PC-3 (cell line): ENCODE data around the gene ARHGAP8. TPM values are rescaled to one million over a fixed set of nuclear protein-coding genes. Genes with fewer than 3 reads are reported as not detected.

Source experiments
- ATAC-seq: fragments of 200-7000 bp; cut with Tn5 transposase; 2 replicates; pipeline ENCODE4 v1.9.1; 2020; ENCODE audit warnings: mild to moderate bottlenecking, moderate library complexity
- BruUV-seq: library from RNA; stranded (reverse); fragments of 400-500 nt; replicated peaks from 2 replicates; lab custom pipeline; 2021; lab: Mats Ljungman, UMichigan
- CTCF ChIA-PET: fragments of 300-600 bp; sonication (Branson Sonifier 250); formaldehyde crosslinking; loops from one replicate; lab custom pipeline; 2022; ENCODE audit warnings: antibody characterized with exemption; lab: Charles Lee
- POLR2A ChIA-PET: fragments of 300-600 bp; sonication (Branson Sonifier 250); formaldehyde crosslinking; loops from one replicate; lab custom pipeline; 2022; ENCODE audit warnings: antibody characterized with exemption; ENCODE audit not compliant: unreplicated experiment; lab: Charles Lee
- DNase-seq: peaks from one replicate; pipeline ENCODE4 v3.0.0-alpha.2; 2015
- H2AFZ ChIP-seq: fragments of 300-600 bp; sonication (generic); 2 replicates; pipeline ENCODE4 v1.6.0; 2016; ENCODE audit warnings: antibody characterized with exemption, low read length
- H3F3A ChIP-seq: fragments of 300-600 bp; sonication (generic); one replicate; pipeline ENCODE4 v1.6.0; 2017; ENCODE audit warnings: antibody characterized with exemption, low read length, control low read depth, mild to moderate bottlenecking; ENCODE audit not compliant: unreplicated experiment
- H3K27ac ChIP-seq: fragments of 300-600 bp; sonication (generic); 2 replicates; pipeline ENCODE4 v1.5.1; 2016; ENCODE audit warnings: mild to moderate bottlenecking, low read length
- H3K27me3 ChIP-seq: fragments of 300-600 bp; sonication (generic); 2 replicates; pipeline ENCODE4 v1.6.1; 2016; ENCODE audit warnings: low read length, mixed read lengths
- H3K36me3 ChIP-seq: fragments of 300-600 bp; sonication (generic); 2 replicates; pipeline ENCODE4 v1.6.1; 2016; ENCODE audit warnings: low read depth, mixed run types, low read length, mixed read lengths
- H3K4me1 ChIP-seq: fragments of 300-600 bp; sonication (generic); 2 replicates; pipeline ENCODE4 v1.5.1; 2016; ENCODE audit warnings: low read length; ENCODE audit not compliant: insufficient read depth
- H3K4me2 ChIP-seq: fragments of 300-600 bp; sonication (generic); 2 replicates; pipeline ENCODE4 v1.6.0; 2016; ENCODE audit warnings: low read length
- H3K4me3 ChIP-seq: fragments of 300-600 bp; sonication (generic); 2 replicates; pipeline ENCODE4 v1.5.1; 2016; ENCODE audit warnings: mild to moderate bottlenecking, low read length, mixed read lengths
- H3K79me2 ChIP-seq: fragments of 300-600 bp; sonication (generic); 2 replicates; pipeline ENCODE4 v1.6.1; 2017; ENCODE audit warnings: low read length, mixed read lengths
- H3K9ac ChIP-seq: fragments of 300-600 bp; sonication (generic); 2 replicates; pipeline ENCODE4 v1.6.0; 2016; ENCODE audit warnings: mild to moderate bottlenecking, low read length
- H3K9me2 ChIP-seq: fragments of 300-600 bp; sonication (generic); replicated peaks from 2 replicates; pipeline ENCODE4 v1.6.1; 2016; ENCODE audit warnings: mixed run types, low read length, mixed read lengths
- H3K9me3 ChIP-seq: fragments of 300-600 bp; sonication (generic); 2 replicates; pipeline ENCODE4 v1.6.1; 2016; ENCODE audit warnings: low read length, mixed read lengths
- H4K20me1 ChIP-seq: fragments of 300-600 bp; sonication (generic); 2 replicates; pipeline ENCODE4 v1.6.1; 2016; ENCODE audit warnings: low read length, mixed read lengths
- EZH2 ChIP-seq: fragments of 300-600 bp; sonication (generic); IDR thresholded peaks from one replicate; pipeline ENCODE4 v1.6.1; 2017; ENCODE audit warnings: antibody characterized with exemption, mild to moderate bottlenecking, low read length; ENCODE audit not compliant: unreplicated experiment
- EZH2phosphoT487 ChIP-seq: fragments of 300-600 bp; sonication (generic); IDR thresholded peaks from 2 replicates; pipeline ENCODE4 v1.6.1; 2018; ENCODE audit warnings: mild to moderate bottlenecking, antibody characterized with exemption, low read length, borderline replicate concordance
- intact Hi-C: fragments of 100-400 bp; cut with micrococcal nuclease; formaldehyde crosslinking; loops from 2 replicates; pipeline ENCODE4 v1.9.0; 2023
- total RNA-seq: library from RNA; depleted of rRNA; stranded (reverse); fragments of >200 nt; gene quantifications from 2 replicates; pipeline ENCODE4 v1.2.3, GENCODE V29; 2014
- TF ChIP-seq, protein P1 (sequence below): fragments of 300-600 bp; sonication (generic); conservative IDR thresholded peaks from 2 replicates; pipeline ENCODE4 v1.5.1; 2017; ENCODE audit warnings: antibody characterized with exemption, low read depth, mild to moderate bottlenecking, low read length

ARHGAP8 gene
- total RNA-seq, 1 experiment from 2014 or later, result 30.9 TPM

GRCh38 chr22:44759001-44759400 lies 6.6 kb downstream of the ARHGAP8 start:
- no peaks in the 10 kb centered on the region for H3K36me3 ChIP-seq
- no peak overlapping the region for H2AFZ ChIP-seq
- peaks cover 3% of the 10 kb centered on the region; the same call in 1 of the 2 replicates for H4K20me1 ChIP-seq
- H3K4me3 ChIP-seq, result no peak overlapping the region
- no peak overlapping the region for H3K9ac ChIP-seq
- DNase-seq, result no peak
- H3K79me2 ChIP-seq, result peaks cover 65% of the 10 kb centered on the region
- peaks cover 3% of the 10 kb centered on the region for H3F3A ChIP-seq
- ATAC-seq, result no peak
- no peaks in the 10 kb centered on the region for H3K9me3 ChIP-seq
- CTCF ChIA-PET, result no interaction called here
- 0 out of 2 replicates have a peak overlapping the region, but pooled peaks have one; percentile 7 for H3K27ac ChIP-seq
- peaks cover 41% of the 10 kb centered on the region for H3K4me1 ChIP-seq
- intact Hi-C loops, result no loop called here
- POLR2A ChIA-PET, result no interaction called here
- peak overlapping the region; percentile 39; the same call in 1 of the 2 replicates for H3K4me2 ChIP-seq
- H3K9me2 ChIP-seq, result no peaks in the 10 kb centered on the region
- no peaks in the 10 kb centered on the region for H3K27me3 ChIP-seq
- no peak for TF ChIP-seq EZH2phosphoT487
- BruUV-seq, result no TSS peak

GRCh38 chr22:44759430-44760310 lies 7.3 kb downstream of the ARHGAP8 start:
- Histone ChIP-seq H2AFZ (no peak overlapping the region), H3K9me3 (no peaks in the 10 kb centered on the region), H3K4me1 (peaks cover 34% of the 10 kb centered on the region), H3K27ac (no peak overlapping the region), H3F3A (peaks cover 3% of the 10 kb centered on the region), H3K9ac (no peak overlapping the region), H3K27me3 (no peaks in the 10 kb centered on the region), H3K9me2 (no peaks in the 10 kb centered on the region), H3K4me3 (no peak overlapping the region), H3K36me3 (no peaks in the 10 kb centered on the region), H4K20me1 (peaks cover 3% of the 10 kb centered on the region; the same call in 1 of the 2 replicates), H3K4me2 (no peak overlapping the region), H3K79me2 (peaks cover 65% of the 10 kb centered on the region)
- POLR2A ChIA-PET, result no interaction called here
- DNase-seq (no peak), ATAC-seq (no peak)
- CTCF ChIA-PET, result no interaction called here
- no TSS peak for BruUV-seq
- TF ChIP-seq, protein P1, sequence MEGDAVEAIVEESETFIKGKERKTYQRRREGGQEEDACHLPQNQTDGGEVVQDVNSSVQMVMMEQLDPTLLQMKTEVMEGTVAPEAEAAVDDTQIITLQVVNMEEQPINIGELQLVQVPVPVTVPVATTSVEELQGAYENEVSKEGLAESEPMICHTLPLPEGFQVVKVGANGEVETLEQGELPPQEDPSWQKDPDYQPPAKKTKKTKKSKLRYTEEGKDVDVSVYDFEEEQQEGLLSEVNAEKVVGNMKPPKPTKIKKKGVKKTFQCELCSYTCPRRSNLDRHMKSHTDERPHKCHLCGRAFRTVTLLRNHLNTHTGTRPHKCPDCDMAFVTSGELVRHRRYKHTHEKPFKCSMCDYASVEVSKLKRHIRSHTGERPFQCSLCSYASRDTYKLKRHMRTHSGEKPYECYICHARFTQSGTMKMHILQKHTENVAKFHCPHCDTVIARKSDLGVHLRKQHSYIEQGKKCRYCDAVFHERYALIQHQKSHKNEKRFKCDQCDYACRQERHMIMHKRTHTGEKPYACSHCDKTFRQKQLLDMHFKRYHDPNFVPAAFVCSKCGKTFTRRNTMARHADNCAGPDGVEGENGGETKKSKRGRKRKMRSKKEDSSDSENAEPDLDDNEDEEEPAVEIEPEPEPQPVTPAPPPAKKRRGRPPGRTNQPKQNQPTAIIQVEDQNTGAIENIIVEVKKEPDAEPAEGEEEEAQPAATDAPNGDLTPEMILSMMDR, result no peak
- no peak for TF ChIP-seq EZH2
- TF ChIP-seq EZH2phosphoT487, result no peak
- intact Hi-C loops, result no loop called here

- Histone ChIP-seq H3K36me3 (no peaks in the 10 kb centered on the region), H3K79me2 (peaks cover 60% of the 10 kb centered on the region), H3K27me3 (no peaks in the 10 kb centered on the region), H3K9me3 (no peaks in the 10 kb centered on the region), H3K9me2 (no peaks in the 10 kb centered on the region), H3K4me2 (no peak overlapping the region), H3K4me1 (peaks cover 26% of the 10 kb centered on the region), H3F3A (peaks cover 3% of the 10 kb centered on the region), H3K4me3 (no peak overlapping the region), H4K20me1 (peaks cover 3% of the 10 kb centered on the region; the same call in 1 of the 2 replicates), H3K27ac (no peak overlapping the region), H2AFZ (no peak overlapping the region), H3K9ac (no peak overlapping the region)
- intact Hi-C loops, result no loop called here
- ChIA-PET POLR2A (no interaction called here), CTCF (no interaction called here)
- ATAC-seq, result no peak
- no TSS peak for BruUV-seq
- no peak for DNase-seq
- TF ChIP-seq EZH2phosphoT487 (no peak), EZH2 (no peak)
- TF ChIP-seq, protein P1, result no peak
Measured at GRCh38 chr22:44760476-44760875, 8.1 kb downstream of the ARHGAP8 start.
